CD4-positive, alpha-beta T cell treated with Interleukin-17A for 1 hour (primary cell): Measurements from ENCODE around the gene PKDREJ.
"Not testable (repeated sequence)": the region's sequence is repeated elsewhere in the genome, so short reads cannot be mapped to it uniquely, and the experiment has no call there.

Source experiments
- DNase-seq: peaks from one replicate; pipeline ENCODE4 v3.0.0-alpha.2; 2020

PKDREJ gene, protein sequence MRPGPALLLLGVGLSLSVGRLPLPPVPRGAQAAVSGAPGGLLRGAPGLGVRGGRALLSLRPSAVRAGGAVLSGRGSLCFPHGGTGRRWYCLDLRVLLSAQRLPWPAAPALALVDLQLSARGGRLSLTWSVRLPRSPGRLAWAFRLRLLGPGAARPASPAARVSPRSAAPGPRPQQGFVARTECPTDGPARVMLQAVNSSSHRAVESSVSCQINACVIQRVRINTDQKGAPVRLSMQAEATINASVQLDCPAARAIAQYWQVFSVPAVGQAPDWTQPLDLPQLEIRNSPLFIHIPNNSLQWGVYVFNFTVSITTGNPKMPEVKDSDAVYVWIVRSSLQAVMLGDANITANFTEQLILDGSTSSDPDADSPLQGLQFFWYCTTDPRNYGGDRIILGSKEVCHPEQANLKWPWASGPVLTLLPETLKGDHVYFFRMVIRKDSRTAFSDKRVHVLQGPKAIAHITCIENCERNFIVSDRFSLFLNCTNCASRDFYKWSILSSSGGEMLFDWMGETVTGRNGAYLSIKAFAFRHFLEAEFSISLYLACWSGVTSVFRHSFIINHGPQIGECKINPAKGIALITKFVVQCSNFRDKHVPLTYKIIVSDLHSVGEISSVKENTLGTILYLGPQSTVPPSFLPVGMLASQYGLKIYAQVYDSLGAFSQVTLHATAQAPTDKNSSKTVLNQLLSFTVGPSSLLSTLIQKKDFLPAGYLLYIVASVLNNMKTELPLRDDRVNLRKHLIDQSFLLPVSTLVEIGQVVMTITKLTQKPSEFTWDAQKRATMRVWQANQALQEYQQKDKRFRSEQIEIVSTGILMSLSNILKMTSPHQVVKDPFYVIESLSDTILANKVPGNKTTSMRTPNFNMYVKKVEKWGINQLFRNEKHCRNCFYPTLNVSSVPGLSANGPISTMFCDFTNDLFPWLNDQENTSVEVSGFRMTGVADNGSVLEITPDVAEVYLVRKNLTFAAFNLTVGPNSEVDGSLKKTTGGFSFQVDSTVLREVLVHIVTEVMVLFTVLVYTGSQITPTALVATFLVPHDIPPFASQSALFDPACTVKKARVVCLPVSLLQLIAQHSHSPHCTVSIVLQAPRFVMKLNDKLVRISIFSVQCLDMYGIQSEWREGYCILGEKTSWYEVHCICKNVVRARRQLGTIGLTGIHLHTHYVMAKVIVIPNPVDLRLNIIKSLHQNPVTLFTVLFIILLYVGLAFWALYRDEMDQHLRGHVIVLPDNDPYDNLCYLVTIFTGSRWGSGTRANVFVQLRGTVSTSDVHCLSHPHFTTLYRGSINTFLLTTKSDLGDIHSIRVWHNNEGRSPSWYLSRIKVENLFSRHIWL (N-terminal part only)

DNA sequence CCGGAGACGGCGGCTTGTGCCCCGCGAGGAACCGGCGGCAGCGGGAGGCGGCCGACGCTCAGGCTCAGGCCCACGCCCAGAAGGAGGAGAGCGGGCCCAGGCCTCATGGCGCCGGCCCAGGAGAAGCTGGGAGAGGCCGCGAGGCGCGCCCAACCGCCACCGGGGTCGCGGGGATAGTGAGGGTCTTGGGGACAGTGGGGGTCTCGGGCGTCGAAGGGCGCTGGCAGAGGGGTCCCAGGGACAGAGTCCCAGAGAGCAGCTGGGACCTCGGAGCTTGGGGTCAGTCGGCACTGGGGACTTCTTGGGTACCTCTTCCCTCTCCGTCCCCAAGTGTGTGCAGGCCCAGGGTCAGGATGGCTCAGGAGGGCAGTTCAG lies at the start of gene PKDREJ:
Gene PKDREJ (minus strand): TSS at position 128 of the 375 bp plus-strand sequence. CDS start 21 bp downstream, at position 107.
- DNase-seq: no peak

DNA sequence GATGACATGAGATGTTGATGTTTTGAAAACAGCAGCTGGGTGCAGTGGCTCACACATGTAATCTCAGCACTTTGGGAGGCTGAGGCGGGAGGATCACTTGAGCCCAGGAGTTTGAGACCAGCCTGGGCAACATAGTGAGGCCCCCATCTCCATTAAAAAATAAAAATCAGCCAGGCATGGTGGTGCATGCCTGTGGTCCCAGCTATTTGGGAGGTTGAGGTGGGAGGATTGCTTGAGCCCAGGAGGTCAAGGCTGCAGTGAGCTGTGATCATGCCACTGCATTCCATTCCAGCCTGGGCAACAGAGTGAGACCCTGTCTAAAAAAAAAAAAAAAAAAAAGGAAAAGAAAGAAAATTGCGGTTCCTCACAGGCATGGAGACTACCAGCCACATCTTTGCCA lies 49.7 kb upstream of the PKDREJ start:
- DNase-seq: not testable (repeated sequence)

GRCh38 chr22:46312056-46312455 lies 48.9 kb upstream of the PKDREJ start:
- no peak for DNase-seq

- DNase-seq: no peak
These were observed 46.5 kb upstream of the PKDREJ start for GRCh38 chr22:46309526-46310085.

DNA sequence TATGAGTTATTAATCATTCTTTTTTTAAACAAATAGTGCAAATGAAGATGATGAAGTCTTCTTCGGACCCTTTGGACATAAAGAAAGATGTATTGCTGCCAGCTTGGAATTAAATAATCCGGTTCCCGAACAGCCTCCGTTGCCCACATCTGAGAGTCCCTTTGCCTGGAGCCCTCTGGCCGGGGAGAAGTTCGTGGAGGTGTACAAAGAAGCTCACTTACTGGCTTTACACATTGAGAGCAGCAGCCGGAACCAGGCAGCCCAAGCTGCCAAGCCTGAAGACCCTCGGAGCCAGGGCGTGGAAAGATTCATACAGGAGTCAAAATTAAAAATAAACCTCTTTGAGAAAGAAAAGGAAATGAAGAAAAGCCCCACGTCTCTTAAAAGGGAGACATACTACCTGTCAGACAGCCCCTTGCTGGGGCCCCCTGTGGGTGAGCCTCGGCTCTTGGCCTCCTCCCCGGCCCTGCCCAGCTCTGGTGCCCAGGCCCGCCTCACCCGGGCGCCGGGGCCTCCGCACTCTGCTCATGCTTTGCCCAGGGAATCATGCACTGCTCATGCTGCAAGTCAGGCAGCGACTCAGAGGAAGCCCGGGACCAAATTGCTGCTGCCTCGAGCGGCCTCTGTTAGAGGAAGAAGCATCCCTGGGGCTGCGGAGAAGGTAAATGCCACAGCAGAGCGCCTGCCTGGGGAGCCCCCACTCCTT lies 45.3 kb upstream of the PKDREJ start:
- no peak for DNase-seq

GRCh38 chr22:46303347-46303965 lies 40.3 kb upstream of the PKDREJ start:
- DNase-seq: no peak

- DNase-seq: no peak
These were observed 37.3 kb upstream of the PKDREJ start for GRCh38 chr22:46300491-46300890.

GRCh38 chr22:46299101-46299500 lies 36.0 kb upstream of the PKDREJ start:
- no peak for DNase-seq

DNA sequence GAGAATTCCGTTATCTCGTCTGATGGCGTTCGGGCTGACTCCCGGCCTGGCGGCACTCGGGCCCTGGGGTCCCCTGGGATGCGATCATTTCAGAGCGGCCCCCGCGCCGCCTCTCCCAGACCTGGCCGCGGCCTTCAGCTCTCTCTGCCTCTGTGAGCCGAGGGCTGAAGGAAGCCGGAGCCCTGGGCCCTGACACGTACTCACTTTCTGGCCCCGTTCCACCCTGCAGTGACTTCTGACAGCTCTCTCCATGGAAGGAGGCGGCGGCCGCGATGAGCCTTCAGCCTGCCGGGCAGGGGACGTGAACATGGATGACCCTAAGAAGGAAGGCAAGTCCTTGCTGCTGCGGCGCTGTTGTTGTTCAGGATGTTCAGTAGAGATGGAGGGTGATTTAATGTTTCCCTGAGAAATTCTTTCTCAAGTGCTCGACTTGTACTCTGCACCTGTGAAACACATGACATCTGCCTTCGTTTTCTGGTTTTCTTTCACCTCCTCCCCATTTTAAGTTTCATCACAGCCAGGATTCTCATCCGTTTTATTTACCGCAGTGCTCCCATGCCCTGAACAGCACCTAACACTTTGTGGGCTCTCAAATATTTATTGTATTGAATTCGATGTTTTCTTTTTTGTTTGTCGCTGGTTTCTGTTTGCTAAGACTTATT lies 34.1 kb upstream of the PKDREJ start:
- no peak for DNase-seq

DNA sequence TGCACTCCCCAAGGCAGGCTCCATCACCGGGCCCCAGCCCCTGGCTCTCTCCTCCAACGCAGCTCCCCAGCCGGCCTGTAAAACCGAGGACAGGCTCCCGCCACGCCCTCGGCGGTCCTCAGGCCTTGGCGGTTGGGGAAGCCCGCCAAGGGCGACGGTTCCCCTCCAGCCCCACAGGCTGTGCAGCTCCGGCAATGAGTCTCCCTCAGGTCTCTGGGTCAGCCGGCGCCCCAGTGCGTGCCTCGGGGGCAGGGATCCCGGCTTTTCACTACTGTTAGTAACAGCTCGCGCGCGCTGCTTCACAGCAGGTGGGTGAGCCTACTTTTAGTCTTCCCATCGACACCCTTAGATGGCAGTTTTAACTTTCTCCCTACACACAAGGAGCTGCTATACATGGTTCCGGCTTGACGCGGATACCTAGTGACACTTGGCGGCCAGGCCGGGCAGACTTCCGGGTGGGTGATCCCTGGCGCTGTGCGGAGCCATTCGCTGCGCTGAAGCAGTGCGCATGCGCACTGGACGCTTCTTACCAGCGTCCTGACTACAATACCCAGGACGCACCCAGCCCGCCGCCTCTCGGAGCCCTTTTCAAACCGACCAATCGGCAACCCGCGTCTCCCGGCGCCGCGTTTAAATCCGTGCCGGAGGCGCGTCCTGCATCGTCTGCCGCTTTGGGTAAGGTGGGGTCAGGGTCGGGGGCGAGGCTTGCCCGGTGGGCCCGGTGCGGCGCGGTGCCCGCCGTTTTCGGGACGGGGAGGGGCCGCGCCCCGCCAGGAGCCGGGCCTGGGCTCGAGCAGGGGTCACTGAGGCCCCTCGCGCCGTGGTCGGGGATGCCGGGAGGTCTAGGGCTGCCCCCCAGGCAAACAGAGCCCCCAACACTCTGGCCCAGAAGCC lies 33.4 kb upstream of the PKDREJ start, which contains the start of gene GTSE1:
Gene GTSE1 (plus strand): TSS at position 614 of the 894 bp plus-strand sequence. CDS start 531 bp downstream, outside the sequence.
- peak; percentile 98 for DNase-seq

DNA sequence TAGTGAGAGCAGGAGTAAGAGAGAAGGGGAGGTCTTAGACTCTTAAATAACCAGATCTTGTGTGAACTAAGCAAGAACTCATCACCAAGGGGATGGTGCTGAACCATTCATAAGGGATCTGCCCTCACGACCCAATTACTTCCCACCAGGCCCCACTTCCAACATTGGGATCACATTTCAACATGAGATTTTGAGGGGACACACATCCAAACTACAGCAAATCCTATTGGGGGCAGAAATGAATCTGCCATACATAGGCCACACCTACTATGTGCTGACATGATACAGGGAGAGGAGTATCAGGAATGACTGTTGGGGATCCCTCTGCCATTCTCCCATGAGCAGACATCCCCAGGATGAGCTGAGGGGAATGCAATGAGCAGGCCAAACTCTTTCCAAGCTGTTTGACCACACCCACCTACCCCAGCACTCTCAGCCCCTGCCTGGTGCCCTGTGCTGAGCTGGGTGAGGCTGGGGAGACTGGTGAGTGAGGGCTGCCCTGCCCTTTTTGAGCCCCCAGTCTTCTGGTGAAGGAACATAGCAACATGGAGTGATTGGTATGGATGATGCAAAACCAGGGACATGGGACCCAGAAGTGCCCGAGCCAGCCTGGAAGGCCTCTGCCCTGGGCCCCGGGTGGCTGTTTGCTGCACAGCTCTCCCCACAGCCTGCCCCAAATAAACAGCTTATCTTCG lies 32.3 kb upstream of the PKDREJ start:
- no peak for DNase-seq

DNA sequence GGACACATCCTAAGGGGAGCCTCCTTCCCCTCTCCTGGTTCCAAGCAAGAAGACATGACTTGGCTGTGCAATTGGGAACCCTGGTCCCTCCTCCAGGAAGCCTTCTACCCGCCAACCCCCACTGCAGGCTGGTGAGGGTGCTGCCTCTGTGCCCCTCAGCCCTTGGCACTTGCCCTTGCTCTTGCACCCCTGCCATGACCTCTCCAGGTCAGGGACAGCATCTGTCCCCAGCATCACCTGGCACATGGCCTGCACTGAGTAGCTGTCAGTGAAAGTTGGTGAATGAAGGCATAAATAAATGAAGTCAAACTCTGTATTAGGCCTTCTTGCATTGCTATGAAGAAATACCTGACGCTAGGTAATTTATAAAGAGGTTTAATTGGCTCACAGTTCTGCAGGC lies 31.6 kb upstream of the PKDREJ start:
- no peak for DNase-seq

- no peak for DNase-seq
These were observed 30.6 kb upstream of the PKDREJ start for GRCh38 chr22:46293577-46294260.

GRCh38 chr22:46292732-46293131 lies 29.6 kb upstream of the PKDREJ start:
- DNase-seq: no peak

GRCh38 chr22:46292173-46292572 lies 29.0 kb upstream of the PKDREJ start:
- DNase-seq: no peak

- DNase-seq: no peak
These were observed 28.0 kb upstream of the PKDREJ start for GRCh38 chr22:46290843-46291785.
